Activated CD8-positive, alpha-beta T cell treated with anti-CD3 and anti-CD28 coated beads for 36 hours (primary cell): ENCODE results near the gene KRTAP12-3. TPM values are rescaled to one million over a fixed set of nuclear protein-coding genes. Genes with fewer than 3 reads are reported as not detected.
"Not testable (repeated sequence)": the region's sequence is repeated elsewhere in the genome, so short reads cannot be mapped to it uniquely, and the experiment has no call there.

Experiments
- ATAC-seq: fragments of 200-7000 bp; cut with Tn5 transposase; one replicate; pipeline ENCODE4 v1.10.0; 2021; ENCODE audit warnings: mild to moderate bottlenecking, moderate library complexity
- CTCF ChIA-PET: fragments of 350-600 bp; sonication (Branson Sonifier 250); formaldehyde crosslinking; loops from one replicate; lab custom pipeline; 2021; ENCODE audit warnings: antibody characterized with exemption; lab: Charles Lee
- POLR2A ChIA-PET: fragments of 350-600 bp; sonication (Branson Sonifier 250); formaldehyde crosslinking; loops from one replicate; lab custom pipeline; 2021; ENCODE audit warnings: antibody characterized with exemption; lab: Charles Lee
- DNase-seq: peaks from one replicate; pipeline ENCODE4 v3.0.0-alpha.2; 2020
- H3K27ac Mint-ChIP-seq: one replicate; pipeline ENCODE4 v1.8.0; 2021; ENCODE audit warnings: mild to moderate bottlenecking, mixed read lengths
- H3K27me3 Mint-ChIP-seq: one replicate; pipeline ENCODE4 v1.8.0; 2021; ENCODE audit warnings: mixed read lengths
- H3K36me3 Mint-ChIP-seq: one replicate; pipeline ENCODE4 v1.8.0; 2021; ENCODE audit warnings: low read depth, mixed read lengths
- H3K4me1 Mint-ChIP-seq: one replicate; pipeline ENCODE4 v1.8.0; 2021; ENCODE audit warnings: low read depth, mixed read lengths
- H3K4me3 Mint-ChIP-seq: one replicate; pipeline ENCODE4 v1.8.0; 2021; ENCODE audit warnings: mild to moderate bottlenecking, moderate library complexity, mixed read lengths
- H3K9me3 Mint-ChIP-seq: one replicate; pipeline ENCODE4 v1.8.0; 2021; ENCODE audit warnings: mixed read lengths
- CTCF ChIP-seq: fragments of 200-600 bp; IDR thresholded peaks from one replicate; pipeline ENCODE4 v1.8.0; 2022; ENCODE audit warnings: antibody characterized with exemption, mild to moderate bottlenecking
- intact Hi-C: fragments of 100-400 bp; cut with micrococcal nuclease; formaldehyde crosslinking; loops from one replicate; pipeline ENCODE4 v1.10.0; 2022
- total RNA-seq, 2 experiments: library from RNA; stranded (reverse); gene quantifications; one replicate each; pipeline ENCODE4 v1.2.3, GENCODE V29; 2021

The KRTAP12-3 gene
- total RNA-seq, 2 experiments from 2014 or later, result not detected

GRCh38 chr21:44658913-44659595 lies 1.3 kb downstream of the KRTAP12-3 start:
- ChIA-PET POLR2A (interaction anchor here (0.6 to 1.4 kb wide), 2 partner anchors 9 to 17 kb away, joined by 4 read pairs; no protein-coding TSS in a partner anchor), CTCF (no interaction called here)
- DNase-seq, result peak; percentile 20
- Mint-ChIP-seq H3K27me3 (no peaks in the 10 kb centered on the region), H3K36me3 (peaks cover 28% of the 10 kb centered on the region), H3K27ac (peak overlapping the region; percentile 87), H3K9me3 (peaks cover 34% of the 10 kb centered on the region), H3K4me1 (peaks cover 55% of the 10 kb centered on the region), H3K4me3 (no peak overlapping the region)
- peak; percentile 45 for ATAC-seq
- intact Hi-C loops, result no loop called here
- no peak for TF ChIP-seq CTCF

- H3K4me3 Mint-ChIP-seq, H3K27me3 Mint-ChIP-seq, intact Hi-C loops, DNase-seq, POLR2A ChIA-PET, CTCF ChIA-PET, ATAC-seq, H3K27ac Mint-ChIP-seq: not testable (repeated sequence)
- peaks cover 36% of the 10 kb centered on the region for H3K4me1 Mint-ChIP-seq
- peaks cover 16% of the 10 kb centered on the region for H3K9me3 Mint-ChIP-seq
- H3K36me3 Mint-ChIP-seq, result peaks cover 18% of the 10 kb centered on the region
Measured at GRCh38 chr21:44661567-44661966, 3.8 kb downstream of the KRTAP12-3 start.

GRCh38 chr21:44664691-44665090 lies 7.0 kb downstream of the KRTAP12-3 start:
- no peaks in the 10 kb centered on the region for H3K36me3 Mint-ChIP-seq
- ChIA-PET CTCF (interaction anchor here (1.0 kb wide), 1 partner anchor 77 kb away, joined by 4 read pairs; no protein-coding TSS in a partner anchor), POLR2A (no interaction called here)
- H3K9me3 Mint-ChIP-seq, result peaks cover 8% of the 10 kb centered on the region
- H3K4me1 Mint-ChIP-seq, result peaks cover 6% of the 10 kb centered on the region
- no peak overlapping the region for H3K27ac Mint-ChIP-seq
- intact Hi-C loops, result no loop called here
- no peak for DNase-seq
- no peak overlapping the region for H3K4me3 Mint-ChIP-seq
- no peak for ATAC-seq
- H3K27me3 Mint-ChIP-seq, result no peaks in the 10 kb centered on the region
- no peak for TF ChIP-seq CTCF

- no peaks in the 10 kb centered on the region for H3K36me3 Mint-ChIP-seq
- DNase-seq (no peak), ATAC-seq (no peak)
- ChIA-PET POLR2A (interaction anchor here (0.9 to 1.4 kb wide), 2 partner anchors 8 to 13 kb away, joined by 3 to 4 read pairs; partner anchors contain the start of gene KRTAP12-3), CTCF (interaction anchor here (0.6 to 1.7 kb wide), 3 partner anchors 47 to 127 kb away, joined by 3 to 5 read pairs (median 3); no protein-coding TSS in a partner anchor)
- intact Hi-C loops, result no loop called here
- peaks cover 11% of the 10 kb centered on the region for H3K9me3 Mint-ChIP-seq
- no peak within 1 kb of the TSS for H3K4me3 Mint-ChIP-seq
- TF ChIP-seq CTCF, result no peak
- H3K27me3 Mint-ChIP-seq, result no peaks in the 10 kb centered on the region
- H3K27ac Mint-ChIP-seq, result no peak within 1 kb of the TSS
- H3K4me1 Mint-ChIP-seq, result peaks cover 4% of the 10 kb centered on the region
Measured at GRCh38 chr21:44666401-44667320, 8.9 kb downstream of the KRTAP12-3 start, which contains the start of gene KRTAP12-2. KRTAP12-2 (minus strand) TSS chr21:44666927; CDS start chr21:44666886, 41 bp downstream.

- Mint-ChIP-seq H3K27me3 (no peaks in the 10 kb centered on the region), H3K4me3 (no peak overlapping the region), H3K36me3 (no peaks in the 10 kb centered on the region), H3K4me1 (peaks cover 4% of the 10 kb centered on the region), H3K9me3 (peaks cover 13% of the 10 kb centered on the region), H3K27ac (no peak overlapping the region)
- TF ChIP-seq CTCF, result no peak
- DNase-seq, result no peak
- CTCF ChIA-PET, result interaction anchor here (0.6 to 1.7 kb wide), 3 partner anchors 70 to 157 kb away, joined by 3 to 5 read pairs (median 3); no protein-coding TSS in a partner anchor
- ATAC-seq, result no peak
- POLR2A ChIA-PET, result interaction anchor here (0.9 to 1.4 kb wide), 2 partner anchors 9 to 12 kb away, joined by 3 to 4 read pairs; partner anchors contain the start of gene KRTAP12-3
- intact Hi-C loops, result no loop called here
Measured at GRCh38 chr21:44667612-44668011, 9.9 kb downstream of the KRTAP12-3 start.
